Natural killer cell treated with Interleukin-12 subunit alpha and Interleukin-12 subunit beta and Interleukin-15 and Interleukin-18, amount 100 ng/mL, for 72 hours (primary cell): ENCODE measurements around the gene NFIA. TPM values are rescaled to one million over a fixed set of nuclear protein-coding genes. Genes with fewer than 3 reads are reported as not detected.

ENCODE experiments used
- ATAC-seq, 2 donors: fragments of 150-1000 bp; cut with Tn5 transposase in 1 of 2; sonication (Bioruptor Pico), chemical (Tn5 transposase) in 1 of 2; 2 replicates each; pipeline ENCODE4 v1.10.0; 2021
- DNase-seq: peaks from one replicate; pipeline ENCODE4 v3.0.0; 2022; ENCODE audit warnings: low spot score
- H3K27ac Mint-ChIP-seq, 2 donors: 1 replicate in 1 of 2; 2 replicates in 1 of 2; pipeline ENCODE4 v1.8.0; 2022; ENCODE audit warnings: mixed read lengths in 2 of 2, mild to moderate bottlenecking in 1 of 2, moderate library complexity in 1 of 2
- H3K27me3 Mint-ChIP-seq, 2 donors: 1 replicate in 1 of 2; 2 replicates in 1 of 2; pipeline ENCODE4 v1.8.0; 2022; ENCODE audit warnings: mixed read lengths in 2 of 2
- H3K36me3 Mint-ChIP-seq: one replicate; pipeline ENCODE4 v1.8.0; 2022; ENCODE audit warnings: mixed read lengths
- H3K4me1 Mint-ChIP-seq, 2 donors: 1 replicate in 1 of 2; 2 replicates in 1 of 2; pipeline ENCODE4 v1.8.0; 2022; ENCODE audit warnings: low read depth in 2 of 2, mixed read lengths in 2 of 2, mild to moderate bottlenecking in 1 of 2
- H3K4me3 Mint-ChIP-seq: one replicate; pipeline ENCODE4 v1.8.0; 2022; ENCODE audit warnings: mixed read lengths
- H3K9me3 Mint-ChIP-seq: 2 replicates; pipeline ENCODE4 v1.8.0; 2022; ENCODE audit warnings: mixed read lengths
- total RNA-seq, 2 donors: library from RNA; stranded (reverse); gene quantifications; one replicate each; pipeline ENCODE4 v1.2.3, GENCODE V29; 2022

NFIA gene
- total RNA-seq, 2 donors from 2014 or later = 0.14 to 7.3 TPM

DNA sequence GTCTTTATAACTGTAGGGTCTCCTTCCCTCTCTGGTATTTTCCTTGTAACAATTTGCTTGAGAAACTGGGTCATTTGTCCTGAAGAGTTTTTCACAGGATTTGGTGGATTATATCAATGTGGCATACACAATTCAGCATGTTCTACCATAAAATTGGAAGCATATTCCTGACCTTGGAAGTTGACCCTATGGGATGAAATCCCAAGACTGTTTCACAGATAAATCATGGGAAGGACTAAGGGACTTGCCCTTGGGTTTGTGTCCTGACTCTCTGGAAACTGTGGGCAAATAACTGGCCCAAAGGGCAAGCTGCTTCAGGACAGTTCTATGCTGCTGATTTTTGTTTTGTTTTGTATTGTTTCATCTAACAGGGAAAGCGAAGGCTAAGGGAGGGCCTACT lies 387.0 kb downstream of the NFIA start:
- no peak for ATAC-seq
- no peaks in the 10 kb centered on the region for H3K9me3 Mint-ChIP-seq

GRCh38 chr1:61472876-61473275 lies 390.5 kb downstream of the NFIA start:
- H3K36me3 Mint-ChIP-seq = no peaks in the 10 kb centered on the region
- DNase-seq (no peak), ATAC-seq (no peak)
- H3K9me3 Mint-ChIP-seq = no peaks in the 10 kb centered on the region
- H3K27ac Mint-ChIP-seq = no peak overlapping the region
- H3K4me3 Mint-ChIP-seq = no peak overlapping the region
- peaks cover 0 to 2% of the 10 kb centered on the region in 2 donors for H3K4me1 Mint-ChIP-seq
- peaks cover 16 to 28% of the 10 kb centered on the region in 2 donors for H3K27me3 Mint-ChIP-seq

More for the DNA sequence above, 387.0 kb downstream of the NFIA start:
- Mint-ChIP-seq H3K27ac (no peak overlapping the region), H3K4me3 (no peak overlapping the region), H3K4me1 (peaks cover 0 to 2% of the 10 kb centered on the region in 2 donors), H3K27me3 (peaks cover 8 to 9% of the 10 kb centered on the region in 2 donors), H3K36me3 (no peaks in the 10 kb centered on the region)
- no peak for DNase-seq

DNA sequence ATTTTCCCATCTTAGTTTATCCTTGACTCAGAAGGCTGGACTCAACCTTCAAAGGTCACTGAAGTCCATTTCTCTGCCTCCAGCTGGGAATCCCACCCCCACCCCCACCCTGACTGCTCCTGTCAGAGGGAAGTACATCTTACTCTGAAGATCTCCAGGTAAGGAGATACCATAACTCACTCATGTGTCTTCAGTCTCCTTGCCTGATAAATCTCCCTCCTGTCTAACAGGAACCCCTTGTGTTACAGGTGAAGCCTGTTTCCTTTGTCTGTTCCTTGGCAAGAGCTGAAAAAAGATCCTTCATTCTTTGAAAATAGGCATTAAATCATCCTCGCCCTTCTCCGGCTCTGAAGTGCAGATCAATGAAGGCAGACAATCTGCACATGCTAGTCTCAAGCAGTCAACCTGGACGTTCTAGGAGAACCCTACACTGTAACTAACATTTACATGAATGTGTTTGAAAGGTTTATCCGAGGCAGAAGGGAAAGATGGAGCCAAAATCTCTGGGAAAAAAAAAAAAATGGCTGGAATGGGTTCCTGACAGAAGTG lies 392.0 kb downstream of the NFIA start:
- Mint-ChIP-seq H3K4me3 (no peak overlapping the region), H3K27ac (no peak overlapping the region), H3K4me1 (peaks cover 0 to 2% of the 10 kb centered on the region in 2 donors), H3K9me3 (no peaks in the 10 kb centered on the region), H3K36me3 (no peaks in the 10 kb centered on the region), H3K27me3 (peaks cover 16 to 29% of the 10 kb centered on the region in 2 donors)
- ATAC-seq (no peak), DNase-seq (no peak)

DNA sequence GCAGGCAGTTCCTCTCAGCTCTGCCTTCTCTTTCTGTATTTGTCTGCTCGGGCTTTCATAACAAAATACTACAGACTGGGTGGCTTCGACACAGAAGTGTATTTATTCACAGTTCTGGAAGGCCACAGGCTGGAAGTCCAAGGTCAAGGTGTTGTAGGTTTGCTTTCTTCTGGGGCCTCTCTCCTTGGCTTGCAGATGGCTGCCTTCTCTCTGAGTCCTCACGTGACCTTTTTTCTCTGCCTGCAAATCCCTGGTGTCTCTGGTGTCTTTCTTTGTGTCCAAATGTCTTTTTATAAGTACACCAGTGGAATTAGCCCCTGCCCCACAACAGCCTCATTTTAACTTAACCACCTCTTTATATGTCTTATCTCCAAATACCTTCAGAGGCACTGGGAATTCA lies 392.6 kb downstream of the NFIA start:
- peaks cover 0 to 2% of the 10 kb centered on the region in 2 donors for H3K4me1 Mint-ChIP-seq
- no peaks in the 10 kb centered on the region for H3K9me3 Mint-ChIP-seq
- H3K36me3 Mint-ChIP-seq = no peaks in the 10 kb centered on the region
- no peak for ATAC-seq
- no peak overlapping the region for H3K4me3 Mint-ChIP-seq
- peaks cover 16 to 29% of the 10 kb centered on the region in 2 donors for H3K27me3 Mint-ChIP-seq
- H3K27ac Mint-ChIP-seq = no peak overlapping the region
- DNase-seq = no peak

GRCh38 chr1:61477301-61477700 lies 394.9 kb downstream of the NFIA start:
- Mint-ChIP-seq H3K27ac (no peak overlapping the region), H3K9me3 (no peaks in the 10 kb centered on the region), H3K4me3 (no peak overlapping the region), H3K36me3 (no peaks in the 10 kb centered on the region), H3K27me3 (peaks cover 12 to 36% of the 10 kb centered on the region in 2 donors), H3K4me1 (no peaks in the 10 kb centered on the region)
- DNase-seq (no peak), ATAC-seq (no peak)

GRCh38 chr1:61480273-61480935 lies 398.0 kb downstream of the NFIA start:
- Mint-ChIP-seq H3K4me1 (no peaks in the 10 kb centered on the region), H3K36me3 (no peaks in the 10 kb centered on the region), H3K4me3 (no peak overlapping the region), H3K27ac (no peak overlapping the region), H3K9me3 (no peaks in the 10 kb centered on the region), H3K27me3 (peaks cover 8 to 33% of the 10 kb centered on the region in 2 donors)
- ATAC-seq (no peak), DNase-seq (no peak)

- Mint-ChIP-seq H3K4me1 (no peaks in the 10 kb centered on the region), H3K36me3 (no peaks in the 10 kb centered on the region), H3K9me3 (no peaks in the 10 kb centered on the region), H3K4me3 (no peak overlapping the region), H3K27ac (no peak overlapping the region), H3K27me3 (peaks cover 5 to 24% of the 10 kb centered on the region in 2 donors)
- ATAC-seq = no peak
- DNase-seq = no peak
Measured at GRCh38 chr1:61481315-61481715, 399.0 kb downstream of the NFIA start.

DNA sequence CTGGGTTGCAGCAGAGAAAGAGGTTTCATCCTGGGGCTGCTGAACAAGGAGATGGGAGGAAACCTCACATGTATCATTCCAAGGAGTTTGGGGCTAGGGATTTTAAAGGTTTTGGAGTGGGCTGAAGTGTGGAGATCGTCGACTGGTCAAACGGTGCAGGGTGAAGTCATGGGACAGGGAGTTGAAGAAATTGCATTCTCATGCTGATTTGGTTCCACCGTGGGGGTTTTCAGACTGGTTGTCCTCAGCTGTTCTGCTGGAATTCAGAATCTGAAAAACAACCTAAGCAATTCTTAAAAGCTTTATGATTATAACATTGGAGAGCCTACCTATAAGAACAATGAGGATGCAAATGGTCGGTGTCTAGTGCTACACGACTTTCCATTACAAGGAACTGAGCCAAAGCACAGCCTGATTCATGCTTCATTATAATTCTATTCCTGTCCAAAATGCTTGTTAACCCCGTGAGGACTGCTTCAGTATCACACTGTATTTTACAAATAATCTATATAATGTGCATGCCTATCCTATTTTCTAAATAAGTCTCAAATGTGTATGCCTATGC lies 399.9 kb downstream of the NFIA start:
- no peak for DNase-seq
- Mint-ChIP-seq H3K27me3 (peaks cover 5 to 21% of the 10 kb centered on the region in 2 donors), H3K4me1 (no peaks in the 10 kb centered on the region), H3K36me3 (no peaks in the 10 kb centered on the region), H3K9me3 (no peaks in the 10 kb centered on the region), H3K4me3 (no peak overlapping the region), H3K27ac (no peak overlapping the region)
- no peak for ATAC-seq

DNA sequence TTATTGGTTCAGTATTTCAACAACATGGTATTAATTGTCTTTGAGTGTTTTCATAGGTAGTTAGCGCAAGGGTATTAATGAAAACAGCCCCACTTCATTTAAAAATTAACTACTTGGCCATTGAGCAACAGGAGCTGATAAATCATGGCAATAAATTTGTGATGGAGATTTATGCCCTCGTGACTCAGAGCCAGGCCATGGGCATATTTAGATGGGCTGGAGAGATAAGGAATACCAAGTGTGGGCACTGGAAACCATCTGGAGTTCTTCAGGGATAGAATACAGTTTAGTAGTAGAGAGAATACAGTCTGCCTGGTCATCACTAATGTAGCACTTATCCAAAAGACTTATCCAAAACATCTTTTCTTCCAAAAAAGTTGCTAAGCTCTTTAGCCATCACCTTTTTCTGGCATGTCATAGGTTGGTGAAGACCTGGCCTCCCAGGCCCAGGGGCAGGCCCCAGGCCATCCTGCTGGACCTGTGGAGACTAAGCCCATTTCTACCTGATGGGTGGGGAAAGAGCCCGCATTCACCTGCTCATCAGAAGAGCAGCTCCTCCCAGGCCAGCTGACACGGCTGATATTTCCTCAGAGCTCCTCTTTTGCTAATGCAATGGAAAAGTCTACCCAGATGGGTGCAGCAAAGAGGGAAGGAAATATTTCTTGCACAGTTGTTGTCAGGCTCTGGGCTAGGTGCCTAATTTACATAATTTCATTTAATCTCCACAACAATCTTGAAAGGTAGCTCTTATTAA lies 404.6 kb downstream of the NFIA start:
- Mint-ChIP-seq H3K4me3 (no peak overlapping the region), H3K27ac (no peak overlapping the region), H3K27me3 (peaks cover 5 to 9% of the 10 kb centered on the region in 2 donors), H3K36me3 (no peaks in the 10 kb centered on the region), H3K4me1 (no peaks in the 10 kb centered on the region), H3K9me3 (no peaks in the 10 kb centered on the region)
- ATAC-seq (peak in 1 of 2 donors; percentile 21), DNase-seq (no peak)

DNA sequence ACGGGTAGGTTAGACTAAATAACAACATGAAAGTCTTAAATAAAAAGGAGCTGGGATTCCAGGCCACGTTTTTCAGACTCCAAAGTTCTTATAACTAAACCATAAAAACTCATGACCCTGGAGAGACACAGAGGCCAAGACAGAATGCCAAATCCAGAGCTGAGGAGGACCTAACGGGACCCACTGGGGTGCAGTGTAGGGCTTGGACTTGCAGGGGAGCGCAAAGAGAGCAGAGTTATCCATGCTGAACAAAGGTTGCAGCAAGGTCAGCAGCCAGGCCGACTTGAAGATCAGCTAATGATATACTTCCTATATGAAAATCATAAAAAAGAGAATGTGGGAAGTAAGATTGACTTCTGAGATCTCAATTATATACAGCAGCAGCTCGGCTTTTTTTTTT lies 405.4 kb downstream of the NFIA start:
- no peaks in the 10 kb centered on the region for H3K4me1 Mint-ChIP-seq
- H3K27ac Mint-ChIP-seq = no peak overlapping the region
- H3K9me3 Mint-ChIP-seq = no peaks in the 10 kb centered on the region
- no peak for DNase-seq
- no peak overlapping the region for H3K4me3 Mint-ChIP-seq
- no peak for ATAC-seq
- peaks cover 5 to 9% of the 10 kb centered on the region in 2 donors for H3K27me3 Mint-ChIP-seq
- H3K36me3 Mint-ChIP-seq = no peaks in the 10 kb centered on the region

GRCh38 chr1:61490924-61491323 lies 408.6 kb downstream of the NFIA start:
- no peak for ATAC-seq
- Mint-ChIP-seq H3K4me1 (no peaks in the 10 kb centered on the region), H3K4me3 (no peak overlapping the region), H3K27me3 (no peaks in the 10 kb centered on the region), H3K36me3 (no peaks in the 10 kb centered on the region), H3K27ac (no peak overlapping the region), H3K9me3 (no peaks in the 10 kb centered on the region)
- DNase-seq = no peak

DNA sequence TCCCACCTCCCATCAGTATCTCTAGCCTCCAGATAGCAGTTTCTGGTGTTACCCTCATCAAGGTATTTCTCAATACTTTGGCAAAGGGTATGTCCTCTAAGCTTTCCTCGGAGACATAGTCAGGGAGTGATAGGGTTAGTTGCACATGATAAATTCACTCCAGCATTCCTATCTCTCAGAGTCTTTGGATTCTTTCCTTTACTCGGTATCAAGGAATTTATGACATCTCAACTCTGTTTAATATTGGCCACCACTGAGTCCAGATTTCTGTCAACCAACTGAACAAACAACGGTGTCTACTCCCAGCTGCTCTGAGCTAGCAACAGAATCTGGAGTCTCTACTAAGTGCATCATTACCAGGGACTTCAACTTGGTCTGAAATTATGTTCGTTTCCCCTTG lies 409.1 kb downstream of the NFIA start:
- Mint-ChIP-seq H3K27me3 (no peaks in the 10 kb centered on the region), H3K27ac (no peak overlapping the region), H3K9me3 (no peaks in the 10 kb centered on the region), H3K36me3 (no peaks in the 10 kb centered on the region), H3K4me3 (no peak overlapping the region), H3K4me1 (no peaks in the 10 kb centered on the region)
- peak in 1 of 2 donors; percentile 9 for ATAC-seq
- DNase-seq = no peak

DNA sequence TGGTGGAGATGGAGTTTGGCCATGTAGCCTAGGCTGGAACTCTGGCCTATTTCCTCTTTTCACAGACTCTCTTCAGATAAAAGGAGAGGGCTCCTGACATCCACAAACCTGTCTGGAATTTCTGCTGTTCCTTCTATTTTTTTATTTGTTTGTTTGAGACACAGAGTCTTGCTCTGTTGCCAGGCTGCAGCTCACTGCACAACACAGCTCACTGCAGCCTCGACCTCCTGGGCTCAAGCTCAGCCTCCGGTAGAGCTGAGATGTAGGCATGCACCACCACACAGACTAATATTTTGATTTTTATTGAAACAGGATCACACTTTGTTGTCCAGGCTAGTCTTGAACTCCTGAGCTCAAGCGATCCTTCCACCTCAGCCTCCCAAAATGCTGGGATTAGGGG lies 411.6 kb downstream of the NFIA start:
- Mint-ChIP-seq H3K27ac (no peak overlapping the region), H3K36me3 (no peaks in the 10 kb centered on the region), H3K4me3 (no peak overlapping the region), H3K27me3 (no peaks in the 10 kb centered on the region), H3K9me3 (no peaks in the 10 kb centered on the region), H3K4me1 (no peaks in the 10 kb centered on the region)
- ATAC-seq (no peak), DNase-seq (no peak)

- no peak for ATAC-seq
- DNase-seq = no peak
- H3K4me1 Mint-ChIP-seq = no peaks in the 10 kb centered on the region
- no peaks in the 10 kb centered on the region for H3K27me3 Mint-ChIP-seq
- H3K27ac Mint-ChIP-seq = no peak overlapping the region
- H3K36me3 Mint-ChIP-seq = no peaks in the 10 kb centered on the region
- H3K9me3 Mint-ChIP-seq = no peaks in the 10 kb centered on the region
- H3K4me3 Mint-ChIP-seq = no peak overlapping the region
Measured at GRCh38 chr1:61496501-61496900, 414.1 kb downstream of the NFIA start.
